HG03095 (cell line): ENCODE data around the gene RTBDN.

Source experiments
- ATAC-seq: cut with Tn5 transposase; IDR thresholded peaks from one replicate; pipeline ENCODE4 v1.9.1; 2021; ENCODE audit warnings: moderate library complexity; ENCODE audit not compliant: unreplicated experiment

Gene RTBDN

DNA sequence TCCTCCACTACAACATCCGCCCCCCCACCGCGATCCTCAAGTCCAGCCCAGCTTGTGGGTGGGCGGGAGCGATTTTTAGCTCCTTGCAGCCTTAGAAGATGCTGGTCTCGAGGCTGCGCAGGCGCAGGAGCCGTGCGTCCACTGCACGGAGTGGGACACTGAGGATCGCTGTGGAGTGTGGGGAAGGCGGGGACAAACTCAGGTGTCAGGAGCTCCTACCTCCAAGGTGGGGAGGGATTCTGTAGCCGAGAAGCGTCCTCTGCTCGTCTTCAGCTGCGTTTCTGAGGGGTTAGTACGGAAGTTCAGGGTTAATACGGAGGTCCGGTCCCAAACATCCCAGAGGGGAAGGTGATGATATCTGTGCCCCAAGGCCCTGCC, at the start of gene RTBDN:
RTBDN (minus strand) TSS at position 14 of the 378 bp plus-strand sequence. CDS start 4,600 bp downstream, outside the sequence.
- no peak for ATAC-seq

DNA sequence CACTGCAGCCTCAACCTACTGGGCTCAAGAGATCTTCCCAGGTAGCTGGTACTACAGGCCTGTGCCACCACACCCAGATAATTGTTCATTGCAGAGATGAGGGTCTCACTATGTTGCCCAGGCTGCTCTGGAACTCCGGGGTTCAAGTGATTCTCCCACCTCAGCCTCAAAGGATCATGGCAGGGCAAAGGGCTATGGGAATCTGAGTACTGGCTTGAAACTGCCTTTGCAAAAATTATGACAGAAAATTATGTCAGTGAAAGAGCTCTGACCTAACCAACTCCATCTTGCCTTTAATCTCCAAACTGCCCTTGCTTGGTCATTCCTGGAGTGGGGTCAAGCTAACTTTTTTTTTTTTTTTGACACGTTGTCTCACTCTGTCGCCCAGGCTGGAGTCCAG, 48.2 kb upstream of the RTBDN start:
- no peak for ATAC-seq

DNA sequence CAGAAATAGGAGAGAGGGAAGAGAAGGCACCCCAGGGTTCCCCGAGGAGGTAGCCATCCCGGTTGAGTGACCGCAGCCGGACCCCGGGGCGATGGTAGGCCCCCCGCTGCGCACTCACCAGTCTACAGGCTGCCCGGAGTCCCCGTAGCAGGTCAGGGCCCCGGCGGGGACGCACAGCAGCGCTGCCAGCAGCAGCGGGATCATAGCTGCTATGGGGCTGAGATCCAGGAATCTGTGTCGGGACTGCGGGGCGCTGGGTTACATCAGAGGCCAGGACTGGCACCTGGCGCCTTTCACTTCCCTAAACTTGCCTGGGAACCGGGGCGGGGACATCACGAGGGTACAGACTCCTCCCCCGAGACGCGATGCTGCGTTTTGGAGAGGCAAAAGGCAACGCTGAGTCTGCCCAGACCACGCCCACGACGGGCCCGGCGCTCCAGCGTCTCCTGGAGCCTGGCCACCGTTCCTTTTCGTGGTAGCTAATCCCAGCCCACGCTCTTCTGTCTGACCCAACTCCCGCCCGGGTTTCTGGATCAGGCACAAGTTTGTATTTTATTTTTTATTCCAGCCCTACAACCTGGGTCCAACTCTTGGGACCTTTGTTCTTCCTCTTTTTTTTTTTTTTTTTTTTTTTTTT, 46.9 kb upstream of the RTBDN start, which contains the start of gene DNASE2:
DNASE2 (minus strand) TSS at position 278 of the 637 bp plus-strand sequence; CDS start at position 204, 74 bp downstream.
- ATAC-seq, result peak; percentile 78

DNA sequence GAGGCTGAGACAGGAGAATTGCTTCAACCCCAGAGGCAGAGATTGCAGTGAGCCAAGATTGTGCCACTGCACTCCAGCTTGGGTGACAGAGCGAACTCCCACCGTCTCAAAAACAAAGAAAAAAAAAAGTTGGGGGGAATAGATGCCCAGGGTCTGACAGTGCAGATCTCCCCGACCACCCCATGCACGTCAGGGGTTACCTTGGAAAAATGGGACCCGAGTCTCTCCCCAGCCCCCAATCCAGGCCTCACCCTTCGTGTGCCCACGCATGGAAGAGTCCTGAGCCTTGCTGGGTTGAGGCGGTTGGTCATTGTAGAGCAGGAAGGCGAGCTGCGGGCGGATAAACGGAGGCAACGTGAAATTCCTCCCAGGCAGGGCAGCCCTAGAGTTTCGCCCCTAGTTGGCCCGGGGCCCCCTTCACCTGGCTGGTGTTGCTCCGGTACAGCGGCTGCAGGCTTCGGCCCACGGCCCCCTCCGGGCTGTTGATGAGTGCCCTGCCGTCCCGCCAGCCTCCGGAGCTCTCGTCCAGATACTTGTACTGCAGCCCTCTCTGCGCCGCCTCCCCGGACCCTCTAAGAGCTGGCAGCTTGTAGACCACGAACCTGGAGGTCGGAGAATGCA, 46.3 kb upstream of the RTBDN start:
- no peak for ATAC-seq

DNA sequence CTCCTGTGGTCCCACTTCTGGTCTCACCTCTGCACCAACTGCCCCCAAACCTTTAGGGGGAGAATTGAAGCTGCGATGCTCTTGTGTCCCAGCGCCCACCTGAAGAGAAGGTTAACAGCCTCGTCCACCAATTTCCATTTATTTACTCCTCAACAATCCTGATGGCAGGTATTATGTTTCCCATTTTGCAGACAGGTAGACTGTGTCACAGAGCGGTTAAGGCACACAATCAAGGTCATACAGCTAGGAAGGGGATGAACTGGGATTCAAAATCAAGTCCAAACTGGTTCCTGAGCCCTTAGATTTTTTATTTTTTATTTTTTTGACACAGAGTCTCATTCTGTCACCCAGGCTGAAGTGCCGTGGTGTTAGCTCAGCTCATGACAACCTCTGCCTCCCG, 40.7 kb upstream of the RTBDN start:
- ATAC-seq, result no peak

DNA sequence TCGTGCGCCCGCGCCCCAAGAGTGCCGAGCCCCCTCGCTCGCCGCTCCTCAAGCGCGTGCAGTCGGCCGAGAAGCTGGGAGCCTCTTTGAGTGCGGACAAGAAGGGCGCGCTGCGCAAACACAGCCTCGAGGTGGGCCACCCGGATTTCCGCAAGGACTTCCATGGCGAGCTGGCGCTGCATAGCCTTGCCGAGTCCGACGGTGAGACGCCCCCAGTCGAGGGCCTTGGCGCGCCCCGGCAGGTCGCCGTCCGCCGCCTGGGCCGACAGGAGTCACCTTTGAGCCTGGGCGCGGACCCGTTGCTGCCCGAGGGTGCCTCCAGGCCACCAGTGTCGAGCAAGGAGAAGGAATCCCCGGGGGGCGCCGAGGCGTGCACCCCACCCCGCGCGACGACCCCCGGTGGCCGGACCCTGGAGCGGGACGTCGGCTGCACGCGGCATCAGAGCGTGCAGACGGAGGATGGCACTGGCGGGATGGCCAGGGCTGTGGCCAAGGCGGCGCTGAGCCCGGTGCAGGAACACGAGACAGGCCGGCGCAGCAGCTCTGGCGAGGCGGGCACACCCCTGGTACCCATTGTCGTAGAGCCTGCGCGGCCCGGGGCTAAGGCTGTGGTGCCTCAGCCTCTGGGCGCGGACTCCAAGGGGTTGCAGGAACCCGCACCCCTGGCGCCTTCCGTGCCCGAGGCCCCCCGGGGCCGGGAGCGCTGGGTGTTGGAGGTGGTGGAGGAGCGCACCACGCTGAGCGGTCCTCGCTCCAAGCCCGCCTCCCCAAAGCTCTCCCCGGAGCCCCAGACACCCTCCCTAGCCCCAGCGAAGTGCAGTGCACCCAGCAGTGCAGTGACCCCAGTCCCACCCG, 39.7 kb upstream of the RTBDN start:
- ATAC-seq, result no peak

DNA sequence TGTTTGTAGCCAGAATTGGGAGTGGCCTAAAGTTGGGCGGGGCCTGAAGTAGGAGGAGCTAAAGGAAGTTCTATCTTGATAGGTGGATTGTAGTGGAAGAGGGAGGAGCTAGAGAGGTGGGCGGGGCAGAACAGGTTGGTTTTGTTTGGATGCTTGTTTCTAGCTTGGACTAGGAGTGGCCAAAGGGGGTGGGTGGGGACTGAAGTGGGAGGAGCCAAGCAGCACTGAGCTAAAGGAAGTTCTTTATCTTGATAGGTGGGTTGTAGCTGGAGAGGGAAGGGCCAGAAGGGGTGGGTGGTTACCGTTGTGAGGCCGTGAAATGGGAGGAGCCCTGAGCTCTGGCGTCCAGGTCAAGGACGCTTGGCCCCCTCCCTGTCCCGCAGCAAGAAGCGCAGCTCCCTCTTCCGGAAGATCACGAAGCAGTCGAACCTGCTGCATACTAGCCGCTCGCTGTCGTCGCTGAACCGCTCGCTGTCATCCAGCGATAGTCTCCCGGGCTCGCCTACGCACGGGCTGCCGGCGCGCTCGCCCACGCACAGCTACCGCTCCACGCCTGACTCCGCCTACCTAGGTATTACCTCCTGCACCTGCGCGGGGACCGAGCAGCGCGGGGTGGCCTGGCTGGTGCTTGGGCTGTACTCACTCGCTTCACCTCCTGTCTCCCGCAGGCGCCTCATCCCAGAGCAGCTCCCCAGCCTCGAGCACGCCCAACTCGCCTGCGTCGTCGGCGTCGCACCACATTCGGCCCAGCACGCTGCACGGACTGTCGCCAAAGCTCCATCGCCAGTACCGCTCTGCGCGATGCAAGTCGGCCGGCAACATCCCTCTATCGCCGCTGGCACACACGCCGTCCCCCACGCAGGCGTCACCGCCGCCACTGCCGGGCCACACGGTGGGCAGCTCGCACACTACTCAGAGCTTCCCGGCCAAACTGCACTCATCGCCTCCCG, 38.8 kb upstream of the RTBDN start:
- no peak for ATAC-seq

DNA sequence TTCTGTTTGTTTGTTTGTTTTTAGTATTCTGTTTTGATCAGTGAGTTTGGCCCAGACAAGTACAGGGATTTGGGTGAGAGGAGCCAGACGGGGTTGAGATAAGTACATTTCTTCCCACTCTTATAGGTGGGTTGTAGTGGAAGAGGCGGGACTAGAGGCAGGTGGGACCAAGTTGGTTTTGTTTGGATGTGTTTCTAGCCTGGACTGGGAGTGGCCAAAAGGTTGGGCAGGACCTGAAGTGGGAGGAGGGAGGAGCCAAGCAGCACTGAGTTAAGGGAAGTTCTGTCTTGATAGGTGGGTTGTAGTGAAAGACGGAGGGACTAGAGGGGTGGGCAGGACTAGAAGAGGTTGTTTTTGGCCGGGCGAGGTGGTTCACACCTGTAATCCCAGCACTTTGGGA, 37.9 kb upstream of the RTBDN start:
- no peak for ATAC-seq

DNA sequence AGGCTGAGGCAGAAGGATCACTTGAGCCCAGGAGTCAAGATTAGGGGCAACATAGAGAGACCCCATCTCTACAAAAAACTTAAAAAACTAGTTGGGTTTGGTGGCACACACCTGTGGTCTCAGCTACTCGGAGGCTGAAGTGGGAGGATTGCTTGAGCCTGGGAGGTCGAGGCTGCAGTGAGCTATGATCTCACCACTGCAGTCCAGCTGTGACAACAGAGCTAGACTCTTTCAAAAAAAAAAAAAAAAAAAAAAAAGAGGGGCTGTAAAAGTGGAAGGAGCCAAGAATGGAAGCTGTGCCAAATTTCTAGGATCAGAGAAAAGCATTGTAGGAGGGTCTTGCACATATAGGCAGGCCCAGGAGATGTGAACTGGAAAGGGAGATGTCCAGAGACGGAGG, 37.3 kb upstream of the RTBDN start:
- ATAC-seq, result no peak

DNA sequence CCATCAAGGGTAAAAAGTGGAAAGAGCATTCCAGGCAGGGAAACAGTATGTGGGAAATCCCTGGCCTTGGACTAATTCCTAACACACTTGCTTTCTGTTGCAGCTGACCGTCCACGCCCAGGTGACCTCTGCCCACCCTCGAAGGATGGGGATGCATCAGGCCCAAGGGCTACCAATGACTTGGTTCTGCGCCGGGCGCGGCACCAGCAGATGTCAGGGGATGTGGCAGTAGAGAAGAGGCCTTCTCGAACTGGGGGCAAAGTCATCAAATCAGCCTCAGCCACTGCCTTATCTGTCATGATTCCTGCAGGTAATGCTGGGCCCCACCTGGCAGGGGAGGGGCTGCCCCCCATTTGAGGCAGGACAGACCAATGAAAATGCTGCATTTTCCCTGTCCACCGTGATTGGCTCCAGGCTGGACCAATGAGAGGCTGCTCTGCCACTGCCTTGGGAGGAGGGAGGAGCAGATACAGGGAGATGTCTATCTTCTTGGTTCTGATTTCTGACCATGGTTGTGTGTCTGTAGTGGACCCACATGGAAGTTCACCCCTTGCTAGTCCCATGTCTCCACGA, 34.2 kb upstream of the RTBDN start:
- ATAC-seq, result no peak

DNA sequence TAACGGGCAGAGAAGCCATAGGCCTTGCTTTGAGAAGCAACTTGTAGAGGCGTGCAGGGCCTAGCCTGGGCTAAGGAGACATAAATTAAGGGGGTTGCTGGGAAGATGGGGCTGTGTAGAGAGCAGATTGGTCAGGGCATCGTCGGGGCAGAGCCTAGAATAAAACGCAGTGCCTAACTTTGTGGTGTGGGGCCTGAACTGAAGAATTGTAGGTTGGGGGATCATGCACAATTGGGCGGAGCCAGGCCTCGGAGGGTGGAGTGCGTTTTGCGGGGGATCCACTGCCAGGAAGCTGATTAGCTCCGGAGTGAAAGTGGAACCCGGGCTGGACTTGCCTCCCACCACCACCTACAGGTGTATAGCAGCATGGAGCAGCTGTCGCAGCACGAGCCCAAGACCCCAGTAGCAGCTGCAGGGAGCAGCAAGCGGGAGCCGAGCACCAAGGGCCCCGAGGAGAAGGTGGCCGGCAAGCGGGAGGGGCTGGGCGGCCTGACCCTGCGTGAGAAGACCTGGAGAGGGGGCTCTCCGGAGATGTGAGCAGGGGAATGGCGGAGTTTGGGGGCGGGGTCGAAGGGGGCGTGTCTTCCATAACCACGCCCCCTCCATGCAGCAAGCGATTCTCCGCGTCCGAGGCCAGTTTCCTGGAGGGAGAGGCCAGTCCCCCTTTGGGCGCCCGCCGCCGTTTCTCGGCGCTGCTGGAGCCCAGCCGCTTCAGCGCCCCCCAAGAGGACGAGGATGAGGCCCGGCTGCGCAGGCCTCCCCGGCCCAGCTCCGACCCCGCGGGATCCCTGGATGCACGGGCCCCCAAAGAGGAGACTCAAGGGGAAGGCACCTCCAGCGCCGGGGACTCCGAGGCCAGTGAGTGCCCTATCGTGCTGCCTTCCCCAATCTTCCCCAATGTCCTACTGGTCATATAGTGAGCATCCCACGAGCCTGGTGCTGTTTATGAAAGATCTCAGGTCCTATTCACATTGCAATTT, 33.0 kb upstream of the RTBDN start:
- no peak for ATAC-seq

DNA sequence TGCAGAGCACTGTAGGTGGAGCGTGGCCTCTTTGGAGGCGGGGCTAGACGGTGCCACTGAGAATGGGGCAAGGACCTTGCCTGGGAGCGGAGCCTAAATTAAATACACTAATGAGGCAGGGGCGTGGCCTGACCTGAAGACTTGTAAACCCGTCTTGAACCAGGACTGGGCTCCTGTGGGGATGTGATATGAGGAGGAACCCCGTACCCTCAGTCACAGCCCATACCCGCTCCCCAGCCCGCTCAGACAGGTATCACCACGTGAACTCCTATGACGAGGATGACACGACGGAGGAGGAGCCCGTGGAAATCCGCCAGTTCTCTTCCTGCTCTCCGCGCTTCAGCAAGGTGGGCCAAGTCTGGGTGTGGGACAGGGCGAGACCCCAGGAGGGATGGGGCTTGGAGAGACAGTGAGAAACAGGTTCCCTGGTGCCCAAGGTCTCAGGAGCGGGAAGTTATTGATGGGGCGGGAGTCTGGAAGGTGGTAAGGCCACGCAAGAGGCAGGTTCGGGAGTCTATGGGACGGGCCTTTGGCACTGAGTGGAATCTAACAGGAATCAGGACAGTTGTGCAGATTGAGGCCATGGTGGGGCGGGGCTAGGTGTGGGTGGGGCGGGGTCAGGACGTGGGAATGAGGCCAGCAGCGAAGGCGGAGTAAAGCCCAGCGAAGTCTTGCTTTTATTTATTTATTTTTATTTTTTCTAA, 32.2 kb upstream of the RTBDN start:
- ATAC-seq, result no peak

DNA sequence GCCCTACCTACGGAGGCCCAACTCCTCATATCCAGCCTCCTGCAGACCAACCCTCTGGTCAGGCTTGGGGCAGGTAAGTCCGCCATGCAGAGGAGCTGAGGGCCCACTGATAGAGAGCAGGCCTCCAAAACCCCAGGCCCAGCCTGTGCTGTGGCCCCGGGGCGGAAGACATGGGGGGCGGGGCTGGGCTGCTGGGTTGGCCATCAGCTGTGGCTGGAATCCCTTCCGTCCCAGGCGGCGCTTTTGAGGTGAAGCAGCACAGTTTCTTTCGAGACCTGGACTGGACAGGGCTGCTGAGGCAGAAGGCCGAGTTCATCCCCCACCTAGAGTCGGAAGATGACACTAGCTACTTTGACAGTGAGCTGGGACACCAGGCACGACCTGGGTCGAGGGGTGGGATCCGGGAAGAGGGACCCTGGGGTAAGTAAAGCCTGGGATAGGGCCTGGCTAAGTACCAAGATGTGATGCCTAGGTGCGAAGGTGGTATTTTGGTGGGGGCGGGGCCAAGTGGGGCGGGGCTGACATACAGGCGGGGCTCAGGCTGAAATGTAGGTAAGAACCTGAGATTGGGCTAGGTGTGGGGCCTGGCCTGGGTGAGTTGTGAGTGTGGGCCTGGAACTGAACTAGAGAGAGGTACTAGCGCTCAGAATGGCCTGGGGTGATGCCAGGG, 31.5 kb upstream of the RTBDN start:
- no peak for ATAC-seq

DNA sequence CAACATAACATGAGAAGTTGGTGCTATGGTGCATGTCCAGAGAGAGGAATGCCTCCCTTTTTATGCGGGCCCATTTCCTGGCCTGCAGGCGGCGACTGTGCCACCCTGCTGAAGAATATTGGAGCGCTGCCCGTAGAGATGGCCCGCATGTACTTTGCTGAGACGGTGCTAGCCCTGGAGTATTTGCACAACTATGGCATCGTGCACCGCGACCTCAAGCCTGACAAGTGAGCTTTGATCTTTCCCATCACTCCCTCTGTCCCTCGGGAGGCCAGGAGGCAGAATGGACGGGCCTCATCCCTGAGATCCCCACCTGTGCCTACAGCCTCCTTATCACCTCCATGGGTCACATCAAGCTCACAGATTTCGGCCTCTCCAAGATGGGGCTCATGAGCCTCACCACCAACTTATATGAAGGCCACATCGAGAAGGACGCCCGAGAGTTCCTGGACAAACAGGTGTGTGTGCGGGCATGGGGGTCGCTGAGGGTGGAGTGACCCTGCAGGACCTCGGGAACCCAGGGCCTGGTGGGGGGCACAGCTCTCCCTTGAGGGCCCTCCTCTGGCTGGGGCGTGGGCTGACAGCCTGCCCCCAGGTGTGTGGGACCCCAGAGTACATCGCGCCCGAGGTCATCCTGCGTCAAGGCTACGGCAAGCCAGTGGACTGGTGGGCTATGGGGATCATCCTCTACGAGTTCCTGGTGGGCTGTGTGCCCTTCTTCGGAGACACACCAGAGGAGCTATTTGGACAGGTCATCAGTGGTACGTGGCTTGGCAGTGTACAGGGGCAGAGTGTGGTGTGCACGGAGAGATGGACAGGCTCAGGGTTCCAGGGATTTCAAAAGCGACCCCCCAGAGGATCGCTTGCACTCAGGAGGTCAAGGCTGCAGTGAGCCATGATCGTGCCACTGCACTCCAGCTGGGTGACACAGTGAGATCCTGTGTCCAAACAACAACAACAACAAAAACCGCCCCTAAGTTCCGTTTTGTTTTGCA, 30.6 kb upstream of the RTBDN start:
- ATAC-seq, result no peak

DNA sequence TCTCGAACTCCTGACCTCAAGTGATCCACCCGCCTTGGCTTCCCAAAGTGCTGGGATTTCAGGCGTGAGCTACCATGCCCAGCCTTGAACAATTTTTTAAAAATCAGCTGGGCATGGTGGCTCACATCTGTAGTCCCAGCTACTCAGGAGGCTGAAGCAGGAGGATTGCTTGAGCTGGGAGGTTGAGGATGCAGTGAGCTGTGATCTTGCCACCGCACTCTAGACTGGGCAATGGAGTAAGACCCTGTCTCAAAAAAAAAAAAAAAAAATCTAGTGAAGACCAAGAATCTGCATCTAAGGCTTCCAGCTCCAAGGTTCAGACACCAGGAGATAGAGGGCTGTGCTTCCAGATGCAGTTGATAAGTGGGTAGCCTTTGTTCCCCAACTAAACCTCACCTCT, 29.8 kb upstream of the RTBDN start:
- ATAC-seq, result no peak

DNA sequence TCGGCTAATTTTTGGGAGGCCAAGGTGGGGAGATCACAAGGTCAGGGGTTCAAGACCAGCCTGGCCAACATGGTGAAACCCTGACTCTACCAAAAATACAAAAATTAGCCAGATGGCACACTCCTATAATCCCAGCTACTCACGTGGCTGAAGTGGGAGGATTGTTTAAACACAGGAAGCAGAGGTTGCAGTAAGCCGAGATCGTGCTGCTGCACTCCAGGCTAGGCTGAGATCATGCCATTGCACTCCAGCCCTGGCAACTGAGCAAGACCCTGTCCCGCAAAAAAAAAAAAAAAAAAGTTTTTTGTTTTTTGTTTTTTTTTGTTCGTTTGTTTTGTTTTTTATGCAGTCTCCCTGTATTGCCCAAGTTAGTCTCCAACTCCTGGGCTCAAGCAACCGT, 25.2 kb upstream of the RTBDN start:
- no peak for ATAC-seq
